ENCODE results near the gene ADGRA1.

GRCh38 chr10:133131053-133131452, 43.3 kb downstream of the ADGRA1 start:
- no peak for TF ChIP-seq EP300 (IDR thresholded peaks at IDR 0.05)
- TF ChIP-seq, protein P1, sequence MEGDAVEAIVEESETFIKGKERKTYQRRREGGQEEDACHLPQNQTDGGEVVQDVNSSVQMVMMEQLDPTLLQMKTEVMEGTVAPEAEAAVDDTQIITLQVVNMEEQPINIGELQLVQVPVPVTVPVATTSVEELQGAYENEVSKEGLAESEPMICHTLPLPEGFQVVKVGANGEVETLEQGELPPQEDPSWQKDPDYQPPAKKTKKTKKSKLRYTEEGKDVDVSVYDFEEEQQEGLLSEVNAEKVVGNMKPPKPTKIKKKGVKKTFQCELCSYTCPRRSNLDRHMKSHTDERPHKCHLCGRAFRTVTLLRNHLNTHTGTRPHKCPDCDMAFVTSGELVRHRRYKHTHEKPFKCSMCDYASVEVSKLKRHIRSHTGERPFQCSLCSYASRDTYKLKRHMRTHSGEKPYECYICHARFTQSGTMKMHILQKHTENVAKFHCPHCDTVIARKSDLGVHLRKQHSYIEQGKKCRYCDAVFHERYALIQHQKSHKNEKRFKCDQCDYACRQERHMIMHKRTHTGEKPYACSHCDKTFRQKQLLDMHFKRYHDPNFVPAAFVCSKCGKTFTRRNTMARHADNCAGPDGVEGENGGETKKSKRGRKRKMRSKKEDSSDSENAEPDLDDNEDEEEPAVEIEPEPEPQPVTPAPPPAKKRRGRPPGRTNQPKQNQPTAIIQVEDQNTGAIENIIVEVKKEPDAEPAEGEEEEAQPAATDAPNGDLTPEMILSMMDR (IDR thresholded peaks at IDR 0.05): no peak
